NCI-H2107 treated with DMSO at 0.1 percent for 48 hours (cell line): Measurements from ENCODE around the gene RGS19.

Source experiments
- DNase-seq: peaks from one replicate; lab custom pipeline; 2025; ENCODE audit not compliant: unreplicated experiment; lab: John Stamatoyannopoulos, UW

Gene RGS19

DNA sequence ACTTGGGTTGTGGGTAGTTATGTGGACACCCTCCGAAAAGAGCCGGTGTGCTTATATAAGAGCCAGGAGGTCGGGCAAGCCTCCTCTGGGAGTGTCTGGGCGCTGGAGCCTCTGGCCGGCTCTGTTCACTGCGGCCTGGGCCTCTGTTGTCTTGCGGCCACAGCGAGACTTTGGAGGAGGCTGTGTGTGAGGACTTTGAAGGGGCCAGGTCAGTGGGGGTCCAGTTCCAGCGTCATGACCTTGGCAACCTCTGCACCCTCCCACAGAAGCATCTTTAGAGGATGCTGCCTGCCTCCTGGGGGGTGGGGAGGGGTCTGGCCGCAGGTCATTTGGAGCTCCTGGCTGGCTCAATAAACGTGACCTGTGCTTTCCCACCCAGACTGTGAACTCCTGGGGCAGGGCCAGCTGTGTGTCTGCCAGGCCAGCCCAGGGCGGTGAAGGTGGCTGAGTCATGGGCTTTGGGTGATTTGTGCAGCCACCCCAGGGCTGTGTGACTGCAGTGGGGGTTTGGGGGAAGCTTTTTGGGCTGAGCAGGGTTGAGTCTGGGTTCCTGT lies 15.1 kb downstream of the RGS19 start:
- DNase-seq, result no peak

DNA sequence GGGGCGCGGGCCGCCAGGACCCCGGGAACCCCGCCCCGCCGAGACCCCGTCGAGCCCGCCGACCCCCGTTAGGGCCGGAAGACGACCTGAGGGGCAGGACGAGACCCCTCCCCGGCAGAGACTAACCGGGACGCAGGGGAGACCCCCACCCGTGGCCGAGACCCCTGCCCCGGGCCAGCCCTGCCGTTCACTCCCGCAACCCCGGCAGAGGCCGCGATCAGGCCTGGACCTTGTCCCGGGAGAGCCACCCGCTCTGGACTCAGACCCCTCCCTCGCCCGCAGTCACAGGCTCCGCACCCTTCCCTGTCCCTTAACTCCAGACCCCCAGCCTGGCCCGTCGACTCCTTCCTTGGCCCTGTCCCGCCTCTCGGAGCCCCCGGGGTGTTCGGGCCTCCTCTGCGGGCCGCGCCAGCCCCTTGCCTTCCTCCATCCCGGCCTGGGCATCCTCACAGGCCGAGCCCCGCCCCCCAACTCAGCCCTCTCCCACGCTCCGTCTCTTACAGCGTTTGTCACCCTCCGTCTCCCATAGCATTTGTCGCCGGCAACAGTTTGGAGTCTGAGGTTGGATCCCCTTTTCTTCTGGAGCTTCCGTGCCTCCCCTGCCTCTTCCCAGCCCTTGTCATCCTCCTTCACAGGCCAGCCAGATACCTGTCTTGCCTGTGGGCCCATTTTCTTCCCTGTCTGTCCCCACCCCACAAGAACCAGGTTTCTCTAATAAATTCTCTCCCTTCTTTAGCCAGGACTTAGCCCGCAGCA lies 15.8 kb downstream of the RGS19 start:
- no peak for DNase-seq

DNA sequence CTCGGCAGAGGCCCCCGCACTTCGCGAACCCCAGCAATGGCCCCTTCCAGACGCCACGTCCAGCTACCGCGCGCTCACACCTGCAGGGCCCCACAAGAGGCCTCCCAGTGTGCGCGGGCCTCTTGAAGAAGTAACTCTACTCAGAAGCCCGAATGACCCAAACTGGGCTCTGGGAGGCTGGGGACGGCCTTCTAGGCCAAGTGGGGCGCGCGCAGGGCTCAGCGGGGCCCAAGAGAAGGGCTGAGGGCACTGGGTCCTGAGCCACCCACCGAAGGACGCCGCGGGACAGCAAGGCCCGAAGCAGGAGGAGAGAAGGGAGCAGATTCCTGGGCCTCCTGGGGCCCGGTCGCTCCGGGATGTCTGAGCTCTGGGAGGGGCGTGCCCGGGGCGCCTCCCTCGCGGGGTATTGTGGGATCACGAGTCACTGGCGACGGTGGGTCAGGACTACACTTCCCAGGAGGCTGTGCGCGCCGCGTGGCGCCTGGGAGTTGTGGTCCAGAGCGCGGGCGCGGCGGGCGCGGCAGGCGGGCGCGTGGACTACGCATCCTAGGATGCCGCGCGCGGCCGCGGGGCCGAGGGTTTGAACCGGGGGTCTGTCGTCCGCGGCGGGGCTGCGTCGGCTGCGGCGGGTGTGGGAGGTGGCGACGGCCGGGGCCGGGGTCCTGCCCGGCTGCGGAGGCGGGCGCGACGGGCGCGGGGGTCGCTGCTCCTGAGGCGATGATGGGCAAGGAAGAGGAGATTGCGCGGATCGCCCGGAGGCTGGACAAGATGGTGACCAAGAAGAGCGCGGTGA lies 16.5 kb downstream of the RGS19 start, which contains the start of gene TCEA2:
TCEA2 (plus strand) TSS at position 603 of the 793 bp plus-strand sequence; CDS start at position 718, 115 bp downstream.
- peak; percentile 83 for DNase-seq

DNA sequence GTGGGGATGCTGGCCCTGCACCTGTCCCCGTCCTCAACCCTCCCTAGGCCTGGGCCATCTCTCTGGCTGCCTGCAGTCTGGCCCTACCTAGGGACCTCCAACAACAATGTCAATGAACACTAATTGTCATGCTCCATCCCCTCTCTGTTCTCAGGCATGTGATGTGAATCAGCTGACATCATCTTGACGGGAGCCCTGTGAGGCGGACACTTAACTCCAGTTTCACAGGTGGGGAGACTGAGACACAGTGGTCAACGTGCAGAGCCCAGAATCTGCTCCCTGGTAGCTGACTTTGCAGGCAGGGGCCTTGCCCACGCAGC lies 17.1 kb downstream of the RGS19 start:
- DNase-seq, result no peak

DNA sequence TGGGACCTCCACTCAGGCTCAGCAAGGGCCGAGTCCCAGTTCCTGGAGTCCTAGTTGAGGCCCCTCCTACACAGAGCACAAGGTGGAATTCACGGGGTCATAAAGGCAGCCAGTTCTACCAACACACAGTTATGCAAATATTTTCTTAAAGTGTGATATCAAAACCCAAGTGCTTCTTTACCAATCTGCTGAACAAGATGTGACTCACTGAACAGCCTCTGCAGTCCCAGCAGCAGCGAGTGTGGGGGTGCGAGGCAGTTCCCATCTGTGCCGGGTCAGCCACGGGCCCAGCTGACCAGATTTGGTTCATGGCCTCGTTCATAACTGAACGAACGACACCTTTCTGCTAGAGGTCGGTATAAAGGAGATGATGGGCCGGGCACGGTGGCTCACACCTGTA lies 20.8 kb downstream of the RGS19 start:
- no peak for DNase-seq

DNA sequence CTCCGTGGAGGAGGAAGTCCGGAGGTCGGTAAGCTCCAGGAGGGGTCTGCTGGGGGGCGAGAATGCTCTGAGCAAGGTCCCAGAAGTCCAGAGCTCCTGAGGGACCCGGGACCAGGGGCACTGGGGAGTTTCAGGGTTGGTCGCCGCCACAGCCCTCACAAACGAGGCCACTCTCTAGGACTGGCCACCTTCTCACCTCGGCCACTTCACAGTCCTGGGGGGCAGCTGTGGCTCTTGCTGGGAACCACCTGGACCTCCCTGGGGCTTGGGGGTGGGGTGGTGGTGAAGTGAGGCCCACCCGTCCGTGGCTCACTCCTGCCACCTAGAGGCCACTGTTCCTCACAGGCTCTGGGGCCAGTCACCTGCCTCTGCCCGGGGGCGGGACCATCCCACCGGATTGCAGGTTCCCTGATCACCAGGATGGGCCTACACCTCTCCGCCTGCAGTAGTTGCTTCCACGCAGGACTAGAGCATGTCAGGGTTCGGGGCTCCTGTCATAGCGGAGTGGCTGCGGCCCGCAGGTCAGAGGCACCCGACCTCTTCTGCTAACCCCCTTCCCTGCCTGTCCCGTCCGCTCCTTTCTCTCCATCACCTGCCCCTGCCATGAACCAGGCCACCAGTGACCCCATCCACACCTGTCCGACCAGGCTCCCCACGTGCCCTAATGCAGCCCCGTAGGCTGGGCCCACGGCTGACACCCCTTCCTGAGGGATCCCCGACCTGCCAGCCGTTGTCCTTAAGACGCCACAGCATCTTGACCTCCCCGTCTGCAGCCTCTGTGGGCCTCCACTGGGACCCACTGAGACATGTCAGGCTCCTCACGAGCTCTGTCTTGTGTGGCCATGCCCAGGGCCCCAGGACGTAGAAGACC lies 21.5 kb downstream of the RGS19 start:
- DNase-seq, result peak; percentile 57

DNA sequence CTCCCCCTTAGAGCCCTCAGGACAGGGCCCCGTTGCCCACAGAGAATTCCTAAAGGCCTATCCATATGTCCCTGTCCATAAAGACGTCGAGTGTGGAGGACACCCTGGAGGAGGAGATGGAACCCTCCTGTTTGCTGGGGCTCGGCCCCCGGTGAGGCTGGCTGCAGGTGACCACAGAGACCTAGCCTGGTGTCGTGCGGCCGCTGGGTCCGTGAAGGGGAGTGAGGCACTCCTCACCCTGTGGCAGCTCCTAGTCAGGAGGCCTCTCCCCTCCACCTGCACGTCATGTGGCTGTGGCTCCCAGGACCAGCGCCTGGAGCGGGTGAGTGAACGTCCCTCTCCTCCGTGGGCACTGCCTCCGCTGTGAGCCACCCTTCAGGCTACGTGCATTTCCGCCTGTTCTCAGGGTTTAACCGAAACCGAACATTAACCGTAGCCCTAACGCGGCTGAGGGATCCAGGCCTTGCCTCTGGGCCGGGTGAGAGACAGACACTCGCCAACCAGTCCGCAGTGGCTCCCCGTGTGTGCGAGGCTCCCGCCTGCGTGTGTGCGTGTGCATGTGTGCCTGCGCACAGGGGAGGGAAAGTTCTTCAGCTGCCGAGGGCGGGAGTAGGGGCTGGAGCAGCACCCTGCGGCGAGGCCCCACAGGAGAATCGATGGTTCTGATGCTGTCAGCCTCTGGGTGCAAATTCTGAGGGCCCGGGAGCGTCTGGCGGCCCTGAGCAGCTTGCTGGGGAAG lies 22.3 kb downstream of the RGS19 start:
- no peak for DNase-seq

DNA sequence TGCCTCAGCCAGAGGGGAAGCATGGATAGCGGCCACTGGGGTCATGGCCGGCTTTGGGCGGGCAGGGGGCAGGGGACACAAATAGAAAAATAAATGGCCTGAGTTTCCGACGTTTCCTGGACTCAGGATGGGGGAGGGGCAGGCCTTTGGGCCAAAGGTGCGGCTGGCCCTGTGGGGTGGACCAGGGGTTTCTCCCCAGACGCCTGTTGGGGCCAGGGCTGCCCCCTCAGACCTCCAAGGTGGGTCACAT lies 22.8 kb downstream of the RGS19 start:
- DNase-seq, result no peak

DNA sequence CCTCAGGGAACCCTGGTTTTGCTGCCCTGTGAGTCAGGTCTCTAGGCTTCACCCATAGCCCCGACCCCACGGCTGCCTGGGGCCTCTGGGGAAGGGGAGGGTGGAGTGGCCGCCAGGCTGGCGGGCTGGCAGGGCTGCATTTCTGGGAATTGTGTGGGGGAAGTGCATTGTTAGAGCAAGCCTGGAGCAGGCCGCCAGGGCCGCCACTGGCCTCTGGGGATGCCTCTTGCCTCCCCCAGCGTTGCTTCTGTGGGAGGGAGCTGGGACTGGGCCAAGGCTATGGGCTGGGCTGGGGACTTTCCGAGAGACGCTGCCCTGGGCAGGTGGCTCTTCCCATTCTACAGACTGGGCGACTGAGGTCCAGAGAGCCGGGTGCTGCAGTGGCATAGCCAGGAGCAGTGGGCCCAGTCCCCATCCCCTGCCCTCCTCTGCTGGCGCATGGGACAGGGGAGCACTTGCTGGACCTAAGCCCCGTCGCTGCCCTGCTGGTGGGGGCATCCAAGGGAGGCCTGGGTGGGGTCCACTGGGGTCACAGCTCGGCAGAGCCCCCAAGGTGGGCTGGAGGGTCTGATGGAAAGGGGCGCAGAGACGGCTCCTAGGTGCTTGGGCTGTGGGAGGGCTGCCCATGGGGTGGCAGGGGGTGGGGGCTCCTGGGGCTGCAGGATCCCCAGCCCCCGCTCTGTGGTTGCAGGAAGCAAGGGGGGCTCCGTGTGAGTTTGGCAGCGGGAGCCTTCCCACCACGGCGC lies 23.3 kb downstream of the RGS19 start:
- no peak for DNase-seq

DNA sequence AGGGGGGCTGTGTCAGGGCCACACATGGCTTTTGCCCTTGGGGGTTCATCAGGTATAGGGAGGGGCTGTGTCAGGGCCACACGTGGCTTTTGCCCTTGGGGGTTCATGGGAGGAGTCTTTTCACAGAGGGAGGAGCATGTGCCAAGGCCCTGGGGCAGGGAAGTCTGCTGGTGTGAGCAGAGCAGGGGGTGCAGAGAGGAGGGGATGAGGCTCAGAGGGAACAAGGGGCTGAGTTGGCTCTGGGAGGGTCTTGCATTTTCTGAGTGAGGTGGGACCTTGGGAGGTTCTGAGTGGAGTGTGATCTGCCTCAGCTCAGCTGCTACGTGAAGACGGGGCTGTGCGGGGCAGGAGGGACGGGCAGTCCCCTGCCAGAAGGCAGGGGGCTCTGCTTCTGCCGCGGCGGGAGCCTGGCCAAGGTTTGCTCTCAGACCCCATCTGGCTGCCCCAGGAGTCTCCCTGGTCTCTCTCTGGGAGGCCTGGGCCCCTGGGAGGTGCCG lies 23.9 kb downstream of the RGS19 start:
- no peak for DNase-seq

DNA sequence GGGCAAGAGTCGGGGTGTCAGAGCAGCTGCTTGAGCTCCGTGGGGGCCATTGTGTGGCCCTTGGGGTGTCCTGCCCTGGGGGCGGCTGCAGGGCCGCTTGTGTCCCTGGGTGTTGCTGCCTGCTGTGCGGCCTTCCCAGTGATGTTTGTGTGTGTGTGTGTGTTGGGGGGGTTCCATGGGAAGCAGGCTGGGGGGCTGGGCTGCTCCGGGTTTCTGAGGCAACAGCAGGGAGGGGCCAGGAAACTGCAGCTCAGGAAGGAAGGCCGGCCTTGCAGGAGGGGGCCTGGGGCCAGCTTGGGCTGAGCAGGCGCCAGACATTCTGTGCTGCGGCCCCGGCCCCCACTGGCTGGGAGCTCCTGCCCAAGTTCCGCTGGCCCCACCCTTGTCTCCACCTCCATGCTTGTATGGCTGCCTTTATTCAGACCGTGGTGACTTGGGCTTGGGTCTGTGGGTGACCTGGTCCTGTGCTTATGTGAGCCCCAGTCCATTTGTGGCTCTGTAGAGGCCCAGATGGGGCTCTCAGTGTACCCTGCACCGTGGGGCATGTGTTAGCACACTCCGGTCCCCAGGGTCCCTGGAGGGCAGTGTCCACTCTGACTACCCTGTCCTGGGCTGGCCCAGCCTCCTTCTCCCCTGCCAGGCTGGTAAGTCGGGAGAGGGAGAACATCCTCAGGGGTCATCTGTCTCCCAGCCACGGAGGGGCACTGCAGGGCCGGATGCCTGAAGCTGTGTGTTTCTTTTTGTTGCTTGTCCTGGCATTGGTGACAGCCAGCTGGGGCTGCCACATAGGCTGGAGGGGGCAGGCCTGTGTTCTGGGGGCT lies 25.3 kb downstream of the RGS19 start:
- no peak for DNase-seq

DNA sequence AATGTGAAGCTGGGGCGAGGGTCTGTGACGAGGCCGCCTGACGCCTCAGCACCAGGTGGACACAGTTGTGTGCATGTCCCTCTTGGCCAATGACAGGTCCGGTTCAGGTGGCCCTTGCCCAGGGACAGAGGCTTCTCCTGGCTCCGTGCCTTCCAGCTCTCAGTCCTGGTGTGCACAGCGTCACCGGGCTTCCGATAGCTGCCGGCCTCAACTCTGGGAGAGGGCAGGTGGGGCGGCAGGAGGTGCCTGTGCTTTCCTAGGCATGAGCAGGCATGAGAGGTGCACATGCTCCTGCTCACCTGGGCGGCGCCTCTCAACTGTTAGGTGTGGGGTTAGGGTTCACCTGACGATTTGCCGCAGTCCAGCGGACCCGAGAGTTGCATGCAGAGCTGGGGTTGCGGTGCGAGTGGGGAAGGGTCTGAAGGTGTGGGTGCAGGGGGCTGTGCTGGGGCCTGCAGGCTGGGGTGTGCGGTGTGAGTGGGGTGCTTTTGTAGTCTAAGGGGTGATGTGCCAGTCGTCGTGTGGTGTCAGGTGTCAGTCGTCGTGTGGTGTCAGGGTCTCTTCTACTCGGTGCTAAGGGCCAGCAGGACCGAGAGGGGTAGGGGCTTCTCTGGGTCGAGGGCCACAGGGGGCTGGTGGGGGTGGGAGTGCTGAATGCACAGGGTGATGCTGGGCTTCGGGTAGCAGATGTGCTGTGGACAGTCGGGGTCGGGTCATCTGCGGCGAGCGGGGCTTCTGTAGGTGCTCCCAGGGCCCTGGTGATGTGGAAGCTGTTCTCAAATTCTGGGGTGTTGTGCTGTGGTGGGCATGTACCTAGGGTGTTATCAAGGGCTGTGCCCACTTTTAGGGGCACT lies 26.1 kb downstream of the RGS19 start:
- no peak for DNase-seq

DNA sequence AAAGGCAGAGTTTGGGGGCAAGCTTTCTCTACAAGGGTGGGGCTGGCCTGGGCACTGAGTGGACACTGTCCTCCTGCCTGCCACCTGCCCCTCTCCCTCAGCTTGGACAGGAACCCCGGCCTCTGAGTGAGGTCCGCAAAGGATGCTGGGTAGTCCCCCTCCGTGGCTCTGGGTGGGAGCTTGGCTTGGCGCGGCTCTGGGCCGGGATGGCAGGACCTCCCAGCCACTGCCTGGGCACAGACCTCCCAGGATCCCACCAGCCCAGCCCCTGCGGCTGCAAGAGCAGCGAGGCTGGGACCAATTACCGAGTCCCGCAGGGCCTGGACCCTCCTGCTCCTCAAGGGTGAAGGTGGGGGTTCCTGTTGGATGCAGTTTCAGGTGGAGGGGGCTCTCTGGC lies 27.0 kb downstream of the RGS19 start:
- DNase-seq, result no peak

DNA sequence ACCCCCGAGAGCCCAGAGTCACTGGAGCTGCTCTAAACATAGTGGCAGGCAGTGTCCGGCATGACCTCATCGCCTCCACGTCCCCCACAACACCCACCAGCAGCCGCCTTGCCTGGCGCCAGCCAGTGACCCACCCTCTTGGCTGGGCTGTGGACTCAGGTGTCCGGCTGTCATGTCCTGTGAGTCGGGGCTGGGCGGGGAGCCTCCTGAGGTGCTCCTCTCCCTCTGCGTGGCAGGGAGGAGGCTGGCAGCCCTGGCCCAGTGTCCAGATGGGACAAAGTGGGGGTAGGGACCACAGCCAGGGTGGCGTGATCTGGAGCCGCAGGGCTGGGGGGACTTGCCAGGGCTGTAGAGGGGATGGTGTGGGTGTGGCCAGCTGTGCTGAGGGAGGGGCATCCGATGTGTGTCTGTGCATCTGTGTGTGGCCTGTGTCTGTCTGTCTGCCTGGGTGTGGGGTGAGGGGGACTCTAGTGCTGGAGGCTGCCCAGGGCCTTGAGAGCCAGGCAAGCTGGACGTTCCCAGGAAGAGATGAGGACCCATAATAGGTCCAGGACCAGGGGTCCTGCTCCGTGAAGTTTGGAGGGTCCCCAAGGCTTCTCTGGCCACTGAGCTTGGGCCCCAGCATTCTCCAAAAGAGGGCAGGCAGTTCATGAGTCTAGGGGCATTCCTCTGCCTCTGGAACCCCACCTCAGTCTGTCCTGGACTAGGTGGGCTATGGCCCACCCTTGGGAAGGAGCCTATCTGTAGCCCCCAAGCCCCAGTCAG lies 27.6 kb downstream of the RGS19 start:
- no peak for DNase-seq

DNA sequence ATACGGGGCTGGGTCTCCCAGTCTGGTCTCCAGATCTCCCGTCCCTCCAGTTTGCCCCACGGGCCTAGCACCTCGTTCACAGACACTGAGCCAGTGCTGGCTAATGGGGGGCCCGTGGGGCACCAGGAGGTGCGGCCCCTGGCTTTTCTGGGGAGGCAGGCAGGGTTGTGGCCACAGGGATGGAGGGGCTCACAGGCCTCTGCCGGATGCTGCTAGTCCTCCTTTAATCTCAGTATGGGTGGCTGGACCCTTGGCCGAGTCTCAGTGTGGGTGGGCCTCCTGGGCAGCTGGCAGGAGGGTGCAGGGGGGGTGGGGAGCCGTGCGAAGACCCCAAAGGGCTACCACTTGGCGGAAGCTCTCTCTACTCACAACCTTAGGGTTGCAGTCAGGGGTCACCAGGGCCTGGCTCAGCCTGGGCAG lies 28.3 kb downstream of the RGS19 start:
- DNase-seq, result no peak

DNA sequence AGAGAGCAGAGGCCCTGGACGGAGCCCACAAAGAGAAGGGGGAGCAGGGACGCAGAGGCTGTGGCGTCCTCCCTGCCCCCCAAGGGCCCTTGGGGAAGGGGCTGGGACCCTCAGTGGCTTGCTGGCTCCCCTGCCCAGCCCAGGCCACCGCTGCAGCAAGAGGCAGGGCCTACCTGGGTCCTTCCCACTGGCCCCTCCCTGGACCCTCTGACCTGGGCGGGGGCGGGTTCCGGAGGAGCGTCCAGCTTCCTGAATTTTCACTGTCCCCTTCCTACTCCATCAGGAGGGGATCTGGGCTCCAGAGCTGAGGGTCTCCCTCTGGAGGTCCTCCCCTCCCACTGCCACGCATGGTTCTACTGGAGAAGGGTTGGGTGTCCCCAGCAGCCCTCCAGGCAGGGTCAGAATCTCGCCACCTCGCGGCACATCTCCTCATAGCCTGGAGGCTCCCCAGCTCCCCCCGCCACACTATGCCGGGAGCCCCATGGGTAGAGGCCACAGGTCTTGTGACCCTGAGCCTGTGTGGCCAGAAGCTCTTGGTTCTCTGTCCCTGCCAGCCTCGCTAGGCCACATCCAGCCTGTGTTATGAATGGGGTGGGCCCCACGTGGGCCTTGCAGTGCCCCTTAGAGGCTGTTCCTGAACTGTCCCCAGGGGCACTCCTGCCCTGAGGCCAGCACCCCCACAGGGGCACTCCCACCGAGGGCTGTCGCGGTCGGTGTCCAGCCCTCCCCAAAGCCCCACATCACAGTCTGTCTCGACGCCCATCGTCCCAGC lies 28.9 kb downstream of the RGS19 start:
- DNase-seq, result no peak

DNA sequence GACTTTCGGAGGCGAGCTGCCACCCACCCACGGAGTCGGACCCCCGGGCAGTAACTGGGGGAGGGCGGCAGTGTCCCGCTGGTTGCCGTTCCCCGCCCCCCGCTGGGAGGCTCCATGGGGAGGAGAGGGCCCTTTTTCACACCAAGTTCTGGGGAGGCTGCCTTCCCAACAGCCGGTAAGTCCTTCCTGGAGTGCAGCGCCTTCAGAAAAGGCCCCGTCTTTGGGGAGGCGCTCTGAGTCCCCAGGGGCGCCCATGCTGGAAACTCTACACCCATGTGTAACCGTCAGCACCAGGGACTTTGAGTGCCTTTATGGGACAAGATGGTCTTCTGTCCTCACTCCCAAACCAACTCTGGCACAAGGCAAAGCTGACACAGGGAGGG lies 29.4 kb downstream of the RGS19 start:
- no peak for DNase-seq
